Caco-2 (cell line): Measurements from ENCODE around the gene TPCN1. TPM values are rescaled to one million over a fixed set of nuclear protein-coding genes. Genes with fewer than 3 reads are reported as not detected.

Experiments used
- BruUV-seq: library from RNA; stranded (reverse); fragments of 400-500 nt; replicated peaks from 2 replicates; lab custom pipeline; 2021; lab: Mats Ljungman, UMichigan
- CTCF ChIA-PET: fragments of 300-600 bp; sonication (Branson Sonifier 250); formaldehyde crosslinking; loops from one replicate; lab custom pipeline; 2022; ENCODE audit warnings: antibody characterized with exemption; lab: Charles Lee
- POLR2A ChIA-PET: fragments of 300-600 bp; sonication (Branson Sonifier 250); formaldehyde crosslinking; loops from one replicate; lab custom pipeline; 2022; ENCODE audit warnings: antibody characterized with exemption; lab: Charles Lee
- DNase-seq, 2 experiments: peaks; one replicate each; pipeline versions ENCODE4 v3.0.0 to v3.0.0-alpha.2; 2020 to 2022
- H3K27me3 ChIP-seq: replicated peaks from 2 replicates; pipeline ENCODE4 v1.6.0; 2011; ENCODE audit warnings: low read length; ENCODE audit not compliant: control insufficient read depth, insufficient read depth
- H3K36me3 ChIP-seq: 2 replicates; pipeline ENCODE4 v1.5.1; 2011; ENCODE audit warnings: low read length; ENCODE audit not compliant: control insufficient read depth, insufficient read depth
- H3K4me1 ChIP-seq: fragments of 250-450 bp; sonication (Bioruptor Pico); 2 replicates; pipeline ENCODE4 v1.5.1; 2020; ENCODE audit warnings: mild to moderate bottlenecking
- H3K4me3 ChIP-seq: 2 replicates; pipeline ENCODE4 v1.5.1; 2011; ENCODE audit warnings: low read depth, mild to moderate bottlenecking, control low read depth, low read length
- H3K9me3 ChIP-seq: fragments of 250-450 bp; sonication (Bioruptor Pico); 2 replicates; pipeline ENCODE4 v1.5.1; 2020; ENCODE audit warnings: mild to moderate bottlenecking, moderate library complexity
- H3K27ac Mint-ChIP-seq: one replicate; pipeline ENCODE4 v1.8.0; 2022; ENCODE audit warnings: mixed read lengths; ENCODE audit not compliant: unreplicated experiment
- H3K27me3 Mint-ChIP-seq: one replicate; pipeline ENCODE4 v1.8.0; 2022; ENCODE audit warnings: mixed read lengths; ENCODE audit not compliant: insufficient read depth, unreplicated experiment
- H3K36me3 Mint-ChIP-seq: one replicate; pipeline ENCODE4 v1.8.0; 2022; ENCODE audit warnings: mild to moderate bottlenecking, mixed read lengths; ENCODE audit not compliant: insufficient read depth, unreplicated experiment
- H3K4me1 Mint-ChIP-seq: one replicate; pipeline ENCODE4 v1.8.0; 2022; ENCODE audit warnings: low read depth, mixed read lengths; ENCODE audit not compliant: unreplicated experiment
- H3K4me3 Mint-ChIP-seq: one replicate; pipeline ENCODE4 v1.8.0; 2022; ENCODE audit warnings: mild to moderate bottlenecking, moderate library complexity, mixed read lengths; ENCODE audit not compliant: unreplicated experiment
- H3K9me3 Mint-ChIP-seq: one replicate; pipeline ENCODE4 v1.8.0; 2022; ENCODE audit warnings: mixed read lengths; ENCODE audit not compliant: unreplicated experiment
- intact Hi-C: fragments of 100-400 bp; cut with micrococcal nuclease; formaldehyde crosslinking; loops from one replicate; pipeline ENCODE4 v1.10.0; 2022; ENCODE audit not compliant: unreplicated experiment
- total RNA-seq: library from RNA; stranded (reverse); gene quantifications from 2 replicates; pipeline ENCODE4 v1.2.3, GENCODE V29; 2022
- TF ChIP-seq, protein P1 (sequence below), 2 experiments: fragments of 200-600 bp in 1 of 2; IDR thresholded peaks; 1 replicate in 1 of 2; 2 replicates in 1 of 2; pipeline versions ENCODE4 v1.5.1 to v1.8.0; 2011 to 2022; ENCODE audit warnings: antibody characterized with exemption in 1 of 2, control low read depth in 1 of 2, inconsistent platforms in 1 of 2, low read depth in 1 of 2, low read length in 1 of 2, mild to moderate bottlenecking in 1 of 2, moderate library complexity in 1 of 2; ENCODE audit not compliant: insufficient read depth in 1 of 2, severe bottlenecking in 1 of 2, unreplicated experiment in 1 of 2

Gene TPCN1
- total RNA-seq, 1 experiment from 2014 or later = 54.4 TPM

DNA sequence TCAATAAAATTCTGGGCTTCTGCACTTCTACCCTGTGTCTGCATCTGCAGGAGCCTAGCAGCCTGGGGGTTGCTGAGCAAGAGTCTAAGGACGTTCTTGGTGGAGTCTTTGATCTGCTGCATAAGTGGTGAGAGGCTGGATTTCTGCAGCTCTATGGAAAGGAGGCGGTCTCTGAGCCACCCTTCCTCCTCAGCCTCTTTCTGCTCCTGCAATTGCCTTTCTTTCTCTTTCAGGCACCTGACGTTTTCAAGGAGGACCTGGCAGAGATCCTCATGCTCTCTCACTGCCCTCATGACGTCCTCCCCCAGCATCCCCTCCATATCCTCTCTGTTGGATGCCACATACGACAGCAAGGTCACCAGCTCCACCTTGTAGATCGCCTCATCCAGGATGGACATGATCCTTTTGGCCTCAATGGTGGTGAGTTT, 13.6 kb upstream of the TPCN1 start:
- no peaks in the 10 kb centered on the region for H3K4me1 ChIP-seq
- DNase-seq = no peak
- H3K27me3 ChIP-seq = no peaks in the 10 kb centered on the region
- H3K9me3 Mint-ChIP-seq = no peaks in the 10 kb centered on the region
- TF ChIP-seq, protein P1, sequence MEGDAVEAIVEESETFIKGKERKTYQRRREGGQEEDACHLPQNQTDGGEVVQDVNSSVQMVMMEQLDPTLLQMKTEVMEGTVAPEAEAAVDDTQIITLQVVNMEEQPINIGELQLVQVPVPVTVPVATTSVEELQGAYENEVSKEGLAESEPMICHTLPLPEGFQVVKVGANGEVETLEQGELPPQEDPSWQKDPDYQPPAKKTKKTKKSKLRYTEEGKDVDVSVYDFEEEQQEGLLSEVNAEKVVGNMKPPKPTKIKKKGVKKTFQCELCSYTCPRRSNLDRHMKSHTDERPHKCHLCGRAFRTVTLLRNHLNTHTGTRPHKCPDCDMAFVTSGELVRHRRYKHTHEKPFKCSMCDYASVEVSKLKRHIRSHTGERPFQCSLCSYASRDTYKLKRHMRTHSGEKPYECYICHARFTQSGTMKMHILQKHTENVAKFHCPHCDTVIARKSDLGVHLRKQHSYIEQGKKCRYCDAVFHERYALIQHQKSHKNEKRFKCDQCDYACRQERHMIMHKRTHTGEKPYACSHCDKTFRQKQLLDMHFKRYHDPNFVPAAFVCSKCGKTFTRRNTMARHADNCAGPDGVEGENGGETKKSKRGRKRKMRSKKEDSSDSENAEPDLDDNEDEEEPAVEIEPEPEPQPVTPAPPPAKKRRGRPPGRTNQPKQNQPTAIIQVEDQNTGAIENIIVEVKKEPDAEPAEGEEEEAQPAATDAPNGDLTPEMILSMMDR (IDR thresholded peaks at IDR 0.05; ENCODE audit: insufficient read depth in 1 of 2, low read depth in 1 of 2, low read length in 1 of 2, severe bottlenecking in 1 of 2, unreplicated experiment in 1 of 2) = no peak
- no peak overlapping the region for H3K4me3 ChIP-seq
- no peak overlapping the region for H3K27ac Mint-ChIP-seq
- intact Hi-C loops = no loop called here
- H3K27me3 Mint-ChIP-seq = no peaks in the 10 kb centered on the region
- H3K4me3 Mint-ChIP-seq = no peak overlapping the region
- POLR2A ChIA-PET = no interaction called here
- no peaks in the 10 kb centered on the region for H3K4me1 Mint-ChIP-seq
- no peaks in the 10 kb centered on the region for H3K36me3 Mint-ChIP-seq
- no peaks in the 10 kb centered on the region for H3K36me3 ChIP-seq
- BruUV-seq = no TSS peak
- H3K9me3 ChIP-seq = no peaks in the 10 kb centered on the region
- CTCF ChIA-PET = no interaction called here

DNA sequence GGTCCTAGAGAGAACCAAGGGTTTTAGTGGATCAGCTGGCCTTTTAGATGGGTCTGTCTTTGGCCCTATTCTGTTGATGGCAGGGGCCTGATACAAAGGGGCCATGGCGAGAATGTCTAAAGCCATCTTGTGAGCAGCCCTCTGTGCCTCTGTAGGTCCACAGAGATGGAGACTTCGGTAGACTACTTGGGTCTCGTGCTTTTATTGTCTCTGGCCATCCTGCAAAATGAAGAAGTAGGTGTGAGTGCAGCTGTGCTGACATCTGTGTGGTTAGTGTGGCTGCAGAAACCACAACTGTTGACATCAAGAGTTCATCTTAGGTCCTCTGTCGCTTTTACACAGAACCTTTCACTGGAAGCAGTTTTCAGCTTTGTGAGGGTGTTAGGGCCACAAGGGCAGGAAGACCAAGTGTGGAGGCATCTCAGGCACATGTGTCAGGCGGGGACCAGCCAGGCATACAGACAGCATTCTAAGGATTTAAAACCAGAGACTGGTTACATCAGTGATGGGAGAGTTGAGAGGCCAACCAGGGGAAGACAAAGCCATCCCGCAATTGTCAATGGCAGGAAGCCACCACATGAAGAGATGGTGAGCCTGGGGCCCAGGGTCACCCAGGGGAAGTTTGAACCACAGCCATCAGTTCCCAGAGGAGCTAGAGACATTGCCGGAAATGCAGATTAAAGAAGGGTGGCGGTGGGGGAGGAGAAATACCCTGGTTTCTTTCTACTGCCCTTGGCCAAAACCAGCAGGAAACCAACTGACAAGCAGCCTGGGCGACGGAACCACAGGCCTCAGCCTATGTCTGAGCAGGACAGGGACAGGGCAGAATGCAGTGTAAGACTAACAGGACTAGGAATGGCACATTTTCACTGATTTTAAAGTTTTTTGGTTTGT, 13.0 kb upstream of the TPCN1 start:
- Mint-ChIP-seq H3K4me1 (no peaks in the 10 kb centered on the region), H3K36me3 (no peaks in the 10 kb centered on the region), H3K4me3 (no peak overlapping the region), H3K27me3 (no peaks in the 10 kb centered on the region), H3K27ac (no peak overlapping the region), H3K9me3 (no peaks in the 10 kb centered on the region)
- intact Hi-C loops = no loop called here
- TF ChIP-seq, protein P1 (IDR thresholded peaks at IDR 0.05; ENCODE audit: insufficient read depth in 1 of 2, low read depth in 1 of 2, low read length in 1 of 2, severe bottlenecking in 1 of 2, unreplicated experiment in 1 of 2) = no peak
- H3K27me3 ChIP-seq = no peaks in the 10 kb centered on the region
- no peaks in the 10 kb centered on the region; the same call in 1 of the 2 replicates for H3K9me3 ChIP-seq
- CTCF ChIA-PET = no interaction called here
- no TSS peak for BruUV-seq
- no peak overlapping the region for H3K4me3 ChIP-seq
- DNase-seq = no peak
- no peaks in the 10 kb centered on the region for H3K4me1 ChIP-seq
- POLR2A ChIA-PET = no interaction called here
- H3K36me3 ChIP-seq = no peaks in the 10 kb centered on the region

DNA sequence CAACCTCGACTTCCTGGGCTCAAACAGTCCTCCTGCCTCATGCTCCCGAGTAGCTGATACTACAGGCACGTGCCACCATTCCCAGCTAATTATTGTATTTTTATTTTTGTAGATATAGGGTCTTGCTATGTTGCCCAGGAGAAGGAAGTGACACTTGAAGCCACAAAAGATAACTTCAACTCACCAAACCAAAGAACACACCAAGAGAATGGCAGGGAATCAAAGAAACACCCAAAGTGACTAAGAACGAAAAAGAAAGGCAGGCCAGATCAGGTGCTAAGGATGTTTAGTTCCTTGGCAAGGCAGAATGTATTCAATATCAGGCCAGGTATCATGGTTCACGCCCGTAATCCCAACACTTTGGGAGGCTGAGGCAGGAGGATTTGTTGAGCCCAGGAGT, 10.1 kb upstream of the TPCN1 start:
- H3K27ac Mint-ChIP-seq = no peak overlapping the region
- intact Hi-C loops = no loop called here
- H3K36me3 Mint-ChIP-seq = no peaks in the 10 kb centered on the region
- H3K27me3 Mint-ChIP-seq = no peaks in the 10 kb centered on the region
- Histone ChIP-seq H3K36me3 (no peaks in the 10 kb centered on the region), H3K9me3 (no peaks in the 10 kb centered on the region; the same call in 1 of the 2 replicates), H3K4me1 (0 out of 2 replicates have a peak, but pooled peaks cover 4% of the 10 kb centered on the region), H3K4me3 (no peak overlapping the region), H3K27me3 (no peaks in the 10 kb centered on the region)
- DNase-seq = no peak
- POLR2A ChIA-PET = no interaction called here
- H3K4me3 Mint-ChIP-seq = no peak overlapping the region
- TF ChIP-seq, protein P1 (IDR thresholded peaks at IDR 0.05; ENCODE audit: insufficient read depth in 1 of 2, low read depth in 1 of 2, low read length in 1 of 2, severe bottlenecking in 1 of 2, unreplicated experiment in 1 of 2) = no peak
- no TSS peak for BruUV-seq
- CTCF ChIA-PET = no interaction called here
- H3K4me1 Mint-ChIP-seq = no peaks in the 10 kb centered on the region
- H3K9me3 Mint-ChIP-seq = no peaks in the 10 kb centered on the region
